HG03520 (cell line): ENCODE measurements around the gene TRIM67.
"Not testable (repeated sequence)": the region's sequence is repeated elsewhere in the genome, so short reads cannot be mapped to it uniquely, and the experiment has no call there.

Experiments
- ATAC-seq: cut with Tn5 transposase; IDR thresholded peaks from one replicate; pipeline ENCODE4 v1.9.1; 2021; ENCODE audit warnings: mild to moderate bottlenecking, moderate library complexity; ENCODE audit not compliant: unreplicated experiment

TRIM67 gene

GRCh38 chr1:231157311-231157710 is 4.5 kb upstream of the TRIM67 start:
- no peak for ATAC-seq

GRCh38 chr1:231158141-231158540 is 3.7 kb upstream of the TRIM67 start:
- ATAC-seq: not testable (repeated sequence)

DNA sequence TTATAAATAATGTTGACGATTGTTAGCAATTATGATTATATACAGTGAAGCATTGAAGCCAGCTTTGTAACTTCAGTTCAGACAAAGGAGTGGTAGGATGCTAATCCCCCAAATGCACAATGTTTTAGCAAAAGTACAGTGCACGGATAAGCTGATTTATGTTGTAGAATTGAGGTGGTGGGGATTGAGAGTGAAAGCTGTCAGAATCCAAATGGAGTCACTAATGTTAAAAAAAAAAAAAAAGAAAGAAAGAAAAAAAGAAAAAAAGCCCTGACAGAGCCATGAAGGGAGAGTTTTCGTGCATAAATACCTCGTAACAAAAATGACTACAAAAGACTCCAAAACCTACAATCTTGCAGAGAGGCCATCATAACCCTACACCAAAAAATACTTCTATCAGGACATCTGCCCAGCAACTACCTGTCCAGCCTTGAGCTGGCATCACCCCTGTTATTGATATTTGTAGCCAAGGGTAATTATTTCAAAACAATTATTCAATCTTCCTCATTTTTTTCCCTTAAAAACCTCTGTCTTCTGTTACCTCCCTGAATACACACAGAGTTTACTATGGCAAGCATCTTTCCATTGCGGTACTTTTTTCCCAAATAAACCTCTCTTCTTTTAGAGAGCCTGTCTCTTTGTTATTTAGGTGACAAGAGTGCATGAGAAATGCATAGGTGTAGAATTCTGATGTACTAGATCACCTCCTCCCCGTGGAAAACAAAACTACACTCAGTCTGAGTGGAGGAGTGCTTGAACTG is 2.5 kb upstream of the TRIM67 start:
- no peak for ATAC-seq

DNA sequence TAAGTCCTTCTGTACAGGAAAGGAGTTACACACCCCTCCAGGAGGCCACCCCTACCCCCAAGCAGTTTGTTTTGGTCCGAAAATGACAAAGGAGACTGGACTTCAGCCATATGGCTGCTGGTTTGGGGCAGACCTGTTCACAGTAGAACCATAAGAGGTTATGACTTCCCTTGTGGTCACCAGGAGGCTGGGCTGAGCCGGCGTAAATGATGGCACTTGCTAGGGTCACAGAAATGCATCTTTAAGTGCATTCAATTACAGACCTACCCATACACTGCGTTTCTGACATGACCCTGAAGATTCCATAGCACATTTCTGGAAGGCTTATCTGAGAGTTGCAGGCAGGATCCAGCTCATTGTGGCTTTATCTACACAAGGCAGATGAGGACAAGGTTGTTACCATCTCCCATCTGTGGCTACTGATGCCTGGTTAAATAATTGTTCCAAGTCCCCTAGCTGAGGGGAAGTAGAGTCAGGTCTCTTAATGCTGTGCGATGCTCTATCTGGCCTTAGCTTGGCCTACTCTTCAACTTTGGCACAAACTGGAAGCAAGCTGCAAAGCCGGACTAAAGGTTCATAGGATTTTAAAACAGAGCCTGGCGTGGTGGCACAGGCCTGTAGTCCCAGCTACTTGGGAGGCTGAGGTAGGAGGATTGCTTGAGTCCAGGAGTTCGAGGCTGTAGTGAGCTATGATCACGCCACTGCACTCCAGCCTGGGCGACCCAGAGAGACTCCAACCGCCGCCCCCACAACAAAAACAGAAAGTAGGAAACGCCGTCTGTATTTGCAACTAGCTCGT is 1.7 kb upstream of the TRIM67 start:
- no peak for ATAC-seq

GRCh38 chr1:231160895-231161666 is 777 bp upstream of the TRIM67 start:
- no peak for ATAC-seq

- no peak for ATAC-seq
Observed at GRCh38 chr1:231162297-231162969, 575 bp downstream of the TRIM67 start.

DNA sequence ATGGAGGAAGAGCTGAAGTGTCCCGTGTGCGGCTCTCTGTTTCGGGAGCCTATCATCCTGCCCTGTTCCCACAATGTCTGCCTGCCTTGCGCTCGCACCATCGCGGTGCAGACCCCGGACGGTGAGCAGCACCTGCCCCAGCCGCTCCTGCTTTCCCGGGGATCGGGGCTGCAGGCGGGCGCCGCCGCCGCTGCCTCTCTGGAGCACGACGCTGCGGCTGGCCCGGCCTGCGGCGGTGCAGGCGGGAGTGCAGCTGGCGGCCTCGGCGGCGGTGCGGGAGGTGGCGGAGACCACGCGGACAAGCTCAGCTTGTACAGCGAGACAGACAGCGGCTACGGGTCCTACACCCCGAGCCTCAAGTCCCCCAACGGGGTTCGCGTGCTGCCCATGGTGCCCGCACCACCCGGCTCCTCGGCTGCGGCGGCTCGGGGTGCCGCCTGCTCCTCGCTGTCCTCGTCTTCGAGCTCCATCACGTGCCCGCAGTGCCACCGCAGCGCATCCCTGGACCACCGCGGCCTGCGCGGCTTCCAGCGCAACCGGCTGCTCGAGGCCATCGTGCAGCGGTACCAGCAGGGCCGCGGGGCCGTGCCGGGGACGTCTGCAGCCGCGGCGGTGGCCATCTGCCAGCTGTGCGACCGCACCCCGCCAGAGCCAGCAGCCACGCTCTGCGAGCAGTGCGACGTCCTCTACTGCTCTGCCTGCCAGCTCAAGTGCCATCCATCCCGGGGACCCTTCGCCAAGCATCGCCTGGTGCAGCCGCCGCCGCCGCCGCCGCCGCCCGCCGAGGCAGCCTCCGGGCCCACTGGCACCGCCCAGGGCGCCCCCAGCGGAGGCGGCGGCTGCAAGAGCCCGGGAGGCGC is 1.3 kb downstream of the TRIM67 start:
- ATAC-seq: no peak

GRCh38 chr1:231163830-231164427 is 2.1 kb downstream of the TRIM67 start:
- no peak for ATAC-seq

- no peak for ATAC-seq
Observed at GRCh38 chr1:231165371-231165770, 3.5 kb downstream of the TRIM67 start.

DNA sequence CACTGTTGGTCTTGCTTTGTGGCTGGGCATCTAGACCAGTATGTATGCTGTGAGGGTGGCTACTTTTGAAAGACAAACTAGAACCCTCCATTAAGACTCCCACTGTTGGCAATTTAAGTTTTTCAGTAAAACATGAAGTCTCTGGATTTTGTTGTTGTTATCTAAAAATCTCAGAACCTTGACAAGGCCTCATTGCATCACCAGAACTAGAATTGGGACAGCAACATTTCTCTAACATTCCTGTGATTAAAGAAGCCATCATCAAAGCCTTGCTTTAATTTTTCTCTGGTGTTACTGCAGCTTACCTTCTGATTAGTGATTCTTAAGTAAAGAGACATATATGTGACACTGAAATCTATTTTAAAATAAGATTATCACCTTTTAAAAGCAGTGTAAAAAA is 4.5 kb downstream of the TRIM67 start:
- ATAC-seq: no peak

- no peak for ATAC-seq
Observed at GRCh38 chr1:231170875-231171274, 9.0 kb downstream of the TRIM67 start.

DNA sequence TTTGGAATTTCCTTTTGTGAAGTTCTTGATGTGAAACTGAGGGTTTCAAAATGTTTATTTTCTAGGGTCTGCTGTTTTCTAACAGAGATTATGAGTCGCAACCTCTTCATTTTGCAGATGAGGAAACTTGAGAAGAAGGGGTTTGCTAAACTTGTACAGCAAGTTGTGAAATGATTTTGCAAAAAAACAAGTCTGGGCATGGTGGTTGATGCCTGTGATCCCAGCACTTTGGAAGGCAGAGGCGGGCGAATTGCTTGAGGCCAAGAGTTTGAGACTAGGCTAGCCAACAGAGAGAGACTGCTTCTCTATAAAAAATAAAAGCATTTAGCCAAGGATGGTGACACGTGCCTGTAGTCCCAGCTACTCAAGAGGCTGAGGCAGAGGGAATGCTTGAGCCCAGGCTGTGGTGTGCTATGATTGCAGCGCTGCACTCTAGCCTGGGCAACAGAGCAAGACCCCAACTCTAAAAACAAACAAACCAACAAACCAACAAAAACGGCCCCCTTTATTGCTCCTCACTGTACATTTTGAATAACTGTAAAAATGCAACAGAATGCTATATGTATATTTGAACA is 9.9 kb downstream of the TRIM67 start:
- no peak for ATAC-seq

- no peak for ATAC-seq
Observed at GRCh38 chr1:231172411-231172810, 10.6 kb downstream of the TRIM67 start.

DNA sequence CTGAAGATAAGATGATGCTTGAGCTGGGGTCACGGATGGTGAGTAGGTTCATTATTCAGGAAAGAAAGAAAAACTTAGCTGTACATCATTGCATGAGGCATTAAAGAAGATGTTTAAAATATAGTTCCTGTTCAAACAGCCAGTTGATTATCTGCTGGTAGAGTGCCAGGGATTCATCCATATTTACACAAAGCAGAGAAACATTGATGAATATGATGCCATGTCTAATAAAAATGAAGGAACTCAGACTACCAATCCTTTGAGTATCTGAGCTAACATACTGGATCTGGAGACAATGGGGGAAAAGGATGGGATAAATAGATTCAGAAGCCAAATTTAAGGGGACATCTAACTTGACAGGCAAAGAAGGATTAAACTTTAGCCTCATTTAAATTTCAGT is 14.6 kb downstream of the TRIM67 start:
- ATAC-seq: no peak

GRCh38 chr1:231177226-231177625 is 15.4 kb downstream of the TRIM67 start:
- no peak for ATAC-seq

- ATAC-seq: no peak
Observed at GRCh38 chr1:231177936-231178335, 16.1 kb downstream of the TRIM67 start.

GRCh38 chr1:231178970-231179369 is 17.1 kb downstream of the TRIM67 start:
- ATAC-seq: no peak

- no peak for ATAC-seq
Observed at GRCh38 chr1:231180034-231180433, 18.2 kb downstream of the TRIM67 start.

DNA sequence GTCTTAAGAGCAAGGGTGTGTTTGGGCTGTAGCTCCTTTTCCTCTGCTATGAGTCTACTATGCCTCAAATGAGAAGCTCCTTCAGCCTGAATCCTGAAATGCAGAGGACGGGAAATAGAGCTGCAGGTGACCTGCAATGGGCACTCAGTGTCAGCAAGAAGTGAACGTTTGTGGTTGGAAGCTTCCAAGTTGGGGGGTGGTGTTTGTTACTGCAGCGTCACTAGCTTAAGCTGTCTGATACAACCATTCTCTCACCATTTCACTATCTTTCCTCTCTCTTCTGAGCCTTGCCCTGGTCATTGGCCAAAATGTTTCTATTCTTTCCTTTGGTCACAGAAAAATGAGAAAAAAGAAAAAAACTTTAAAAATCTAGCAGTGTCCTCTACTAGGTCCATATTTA is 19.4 kb downstream of the TRIM67 start:
- no peak for ATAC-seq
